GM23248 (cell line): Measurements from ENCODE around the gene OR7D4.

Experiments used
- EZH2 ChIP-seq: fragments of 200-600 bp; sonication (generic); IDR thresholded peaks from 2 replicates; pipeline ENCODE4 v1.6.1; 2018; ENCODE audit warnings: antibody characterized with exemption, mild to moderate bottlenecking; ENCODE audit not compliant: insufficient read depth, poor library complexity, severe bottlenecking
- EZH2phosphoT487 ChIP-seq: fragments of 200-600 bp; sonication (generic); IDR thresholded peaks from 2 replicates; pipeline ENCODE4 v1.6.1; 2018; ENCODE audit warnings: antibody characterized with exemption, moderate library complexity, mild to moderate bottlenecking, low read depth; ENCODE audit not compliant: insufficient read depth

- TF ChIP-seq EZH2 (no peak), EZH2phosphoT487 (no peak)
These were observed 29.9 kb downstream of the OR7D4 start for GRCh38 chr19:9189535-9189934.
